Gastroesophageal sphincter (tissue), 3 donors: ENCODE results near the gene DGLUCY.

Source experiments
- CTCF ChIP-seq, 4 experiments: fragments of 200-600 bp in 2 of 4; fragments of 450-650 bp in 2 of 4; sonication (generic) in 1 of 4; IDR thresholded peaks; one replicate each; pipeline ENCODE4 v1.5.1; 2017 to 2019; ENCODE audit warnings: antibody characterized with exemption in 4 of 4, mild to moderate bottlenecking in 2 of 4, moderate library complexity in 2 of 4
- POLR2A ChIP-seq, 2 donors: fragments of 450-650 bp; IDR thresholded peaks; one replicate each; pipeline ENCODE4 v1.6.1; 2017; ENCODE audit warnings: antibody characterized with exemption in 2 of 2, mild to moderate bottlenecking in 2 of 2, moderate library complexity in 1 of 2
- POLR2AphosphoS5 ChIP-seq: sonication (generic); formaldehyde crosslinking; IDR thresholded peaks from one replicate; pipeline ENCODE4 v1.6.1; 2017; ENCODE audit warnings: antibody characterized with exemption

GRCh38 chr14:91273885-91274273, 160.0 kb downstream of the DGLUCY start:
- TF ChIP-seq CTCF (IDR thresholded peaks at IDR 0.05) (no peak), POLR2A (IDR thresholded peaks at IDR 0.05) (no peak), POLR2AphosphoS5 (no peak)
